NCI-H2196 (cell line): ENCODE results near the gene OR1A2.
"Not testable (repeated sequence)": the region's sequence is repeated elsewhere in the genome, so short reads cannot be mapped to it uniquely, and the experiment has no call there.

ENCODE experiments used
- DNase-seq: peaks from one replicate; lab custom pipeline; 2025; ENCODE audit not compliant: unreplicated experiment; lab: John Stamatoyannopoulos, UW

OR1A2 gene, protein sequence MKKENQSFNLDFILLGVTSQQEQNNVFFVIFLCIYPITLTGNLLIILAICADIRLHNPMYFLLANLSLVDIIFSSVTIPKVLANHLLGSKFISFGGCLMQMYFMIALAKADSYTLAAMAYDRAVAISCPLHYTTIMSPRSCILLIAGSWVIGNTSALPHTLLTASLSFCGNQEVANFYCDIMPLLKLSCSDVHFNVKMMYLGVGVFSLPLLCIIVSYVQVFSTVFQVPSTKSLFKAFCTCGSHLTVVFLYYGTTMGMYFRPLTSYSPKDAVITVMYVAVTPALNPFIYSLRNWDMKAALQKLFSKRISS

DNA sequence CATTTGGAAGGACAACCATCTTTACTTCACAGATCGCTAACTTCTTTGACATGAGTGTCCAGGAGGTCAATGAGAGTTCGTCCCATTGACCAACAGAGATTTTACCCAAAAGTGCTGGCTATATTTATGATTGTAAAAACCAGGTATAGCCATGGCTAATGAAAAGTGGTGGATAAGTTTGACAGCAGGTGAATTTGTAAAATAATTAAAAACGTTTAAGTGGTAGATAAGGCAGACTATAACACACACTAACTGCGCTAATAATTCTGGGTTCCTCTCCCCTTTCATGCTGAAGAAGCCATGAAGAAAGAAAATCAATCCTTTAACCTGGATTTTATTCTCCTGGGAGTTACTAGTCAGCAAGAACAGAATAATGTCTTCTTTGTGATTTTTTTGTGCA lies at the start of gene OR1A2:
Gene OR1A2 (plus strand): TSS at position 301 of the 400 bp plus-strand sequence. CDS start 0 bp downstream, at position 301.
- no peak for DNase-seq

DNA sequence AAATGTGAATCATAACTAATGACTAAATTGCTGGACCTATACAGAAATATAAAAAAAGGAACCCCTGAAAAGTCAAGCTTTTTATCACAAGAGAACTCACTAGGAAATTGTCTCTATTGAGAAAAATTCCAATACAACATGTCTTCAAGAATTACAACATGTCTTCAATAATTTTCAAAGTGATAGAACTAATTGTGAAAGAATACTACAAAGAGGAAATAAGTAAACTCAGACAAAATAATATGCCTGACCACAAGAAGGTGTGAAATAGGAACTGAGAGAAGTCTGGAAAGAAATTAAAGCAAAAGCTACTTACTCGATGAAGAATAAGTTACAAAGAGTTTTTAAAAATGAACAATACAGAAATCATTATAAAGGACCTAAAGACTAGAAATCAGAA lies 40.1 kb upstream of the OR1A2 start:
- DNase-seq: no peak

DNA sequence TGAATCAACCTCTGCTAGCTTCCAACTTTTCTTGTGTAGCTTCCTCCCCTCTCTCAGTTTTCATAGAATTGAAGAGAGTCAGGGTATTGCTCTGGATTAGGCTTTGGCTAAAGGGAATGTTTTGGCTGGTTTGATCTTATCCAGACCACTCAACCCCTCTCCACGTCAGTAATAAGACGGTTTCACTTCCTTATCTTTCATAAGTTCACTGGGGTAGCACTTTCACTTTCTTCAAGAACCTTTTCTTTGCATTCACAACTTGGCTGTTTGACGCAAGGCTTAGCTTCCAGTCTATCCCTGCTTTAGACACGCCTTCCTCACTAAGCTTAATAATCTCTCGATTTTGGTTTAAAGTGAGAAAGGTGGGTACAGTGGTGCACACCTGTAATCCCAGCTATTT lies 29.7 kb upstream of the OR1A2 start:
- no peak for DNase-seq

DNA sequence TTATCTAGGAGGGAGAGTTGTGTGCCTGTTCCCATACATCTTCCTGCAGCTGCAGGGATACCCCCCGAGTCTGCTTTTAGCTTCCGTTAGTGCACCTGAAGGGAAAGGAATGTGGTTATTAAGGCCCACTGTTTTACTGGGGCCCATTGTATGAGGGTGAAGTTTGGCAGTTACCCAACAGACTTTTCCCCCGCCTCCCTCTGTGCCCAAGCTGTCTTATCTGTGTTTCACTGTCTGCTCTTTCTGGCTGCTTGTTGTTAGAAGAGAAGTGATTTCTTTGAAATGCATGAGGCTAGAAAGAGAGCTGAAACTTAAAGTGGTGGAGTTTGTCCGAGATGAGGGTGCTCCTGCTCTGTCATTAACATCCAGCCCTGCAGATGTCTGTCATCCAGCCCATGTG lies 7.4 kb upstream of the OR1A2 start:
- DNase-seq: no peak

DNA sequence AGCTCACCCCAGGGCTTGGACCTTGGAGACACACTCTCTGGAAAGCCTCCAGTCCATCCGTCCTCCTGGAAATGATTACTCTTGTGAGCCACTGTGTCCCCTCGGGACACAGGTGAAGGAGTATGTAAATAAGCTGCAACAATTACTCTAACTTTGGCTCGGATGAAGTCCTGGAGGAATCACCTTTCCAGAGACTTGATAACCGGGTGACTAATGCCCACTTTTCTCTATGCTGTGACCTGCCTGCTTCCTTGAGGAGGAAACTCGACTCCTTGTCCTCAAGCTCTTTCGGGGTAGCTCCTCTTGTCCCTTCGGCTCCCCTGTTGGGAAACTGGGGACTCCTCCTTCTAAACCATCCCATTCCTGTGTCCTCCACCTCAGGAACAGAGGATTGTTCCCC lies 10.0 kb downstream of the OR1A2 start, which contains the start of gene OR1A1:
Gene OR1A1 (plus strand): TSS at position 301 of the 400 bp plus-strand sequence. CDS start 7,954 bp downstream, outside the sequence.
- DNase-seq: no peak

DNA sequence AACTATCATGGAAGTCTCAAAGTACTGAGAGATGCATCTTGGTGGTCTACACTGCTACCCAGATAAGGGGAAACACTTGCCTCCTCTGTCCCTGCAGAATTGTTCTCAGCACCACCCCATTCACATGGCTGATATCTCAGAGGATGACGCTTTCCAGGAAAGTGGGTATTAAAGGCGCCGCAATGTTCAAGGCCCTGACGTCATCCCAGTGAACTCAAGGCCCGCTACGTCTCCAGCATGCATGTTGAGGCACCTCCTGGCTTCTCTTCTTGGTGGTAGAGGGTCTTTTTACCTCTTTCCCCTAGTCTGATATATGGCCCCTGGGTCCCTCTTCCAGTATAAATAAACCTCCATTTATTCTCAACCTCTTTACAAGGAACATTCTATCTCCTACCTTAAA lies 11.2 kb downstream of the OR1A2 start:
- DNase-seq: no peak

DNA sequence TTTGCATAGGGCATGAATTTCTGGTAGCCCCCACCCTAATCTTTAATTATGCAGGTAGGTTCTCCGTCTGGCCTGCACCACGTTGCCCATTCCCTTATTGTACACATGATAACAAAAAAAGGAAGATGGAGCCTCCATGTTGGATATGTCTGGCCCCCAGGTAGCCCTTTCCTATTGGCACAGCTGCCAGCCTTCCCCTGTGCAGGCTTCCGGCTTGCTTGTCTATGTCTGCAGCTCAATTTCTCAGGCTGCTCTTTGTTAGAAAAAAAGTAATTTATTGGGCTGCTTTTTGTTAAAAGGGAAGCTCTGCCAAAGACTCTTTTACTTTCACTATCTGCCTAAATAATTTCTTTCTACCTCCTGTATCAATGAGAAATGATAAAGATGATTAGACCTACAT lies 15.7 kb downstream of the OR1A2 start:
- no peak for DNase-seq

DNA sequence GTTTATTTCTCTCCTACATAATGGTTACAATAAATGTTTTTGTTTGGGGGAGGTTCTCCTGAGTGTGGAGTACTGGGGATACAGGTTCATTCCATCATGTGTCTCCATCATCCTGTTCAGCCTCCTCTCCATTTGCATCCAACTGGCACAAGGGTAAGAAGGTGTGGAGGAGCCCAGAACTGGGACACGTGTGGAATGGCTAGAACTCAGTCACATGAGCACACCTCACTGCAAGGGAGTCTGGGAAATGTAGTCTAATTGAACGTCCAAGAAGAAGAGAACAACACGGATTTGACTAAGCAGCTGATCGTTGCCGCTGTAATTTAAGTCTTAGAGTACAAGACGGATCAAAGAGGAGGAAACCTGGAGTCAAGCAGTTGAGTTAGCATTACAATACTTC lies 16.3 kb downstream of the OR1A2 start:
- no peak for DNase-seq

DNA sequence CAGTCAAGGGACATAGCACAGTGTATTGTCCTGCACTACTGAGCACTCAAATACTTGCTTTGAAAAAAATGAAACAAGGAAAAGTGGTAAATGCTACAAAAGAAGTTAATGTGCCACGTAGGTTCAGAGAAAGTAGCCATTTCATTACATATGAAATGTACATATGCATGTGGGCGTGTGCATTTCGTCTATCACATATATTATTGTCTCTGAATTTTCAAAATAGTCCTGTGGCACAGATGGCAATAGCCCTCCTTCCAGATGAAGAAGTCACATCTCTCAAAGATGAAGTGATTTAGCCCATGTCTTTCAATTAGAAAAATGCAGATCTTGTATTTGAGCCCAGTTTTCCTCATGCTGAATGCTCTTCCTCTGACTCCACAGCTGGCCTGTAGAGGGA lies 22.7 kb downstream of the OR1A2 start:
- not testable (repeated sequence) for DNase-seq

DNA sequence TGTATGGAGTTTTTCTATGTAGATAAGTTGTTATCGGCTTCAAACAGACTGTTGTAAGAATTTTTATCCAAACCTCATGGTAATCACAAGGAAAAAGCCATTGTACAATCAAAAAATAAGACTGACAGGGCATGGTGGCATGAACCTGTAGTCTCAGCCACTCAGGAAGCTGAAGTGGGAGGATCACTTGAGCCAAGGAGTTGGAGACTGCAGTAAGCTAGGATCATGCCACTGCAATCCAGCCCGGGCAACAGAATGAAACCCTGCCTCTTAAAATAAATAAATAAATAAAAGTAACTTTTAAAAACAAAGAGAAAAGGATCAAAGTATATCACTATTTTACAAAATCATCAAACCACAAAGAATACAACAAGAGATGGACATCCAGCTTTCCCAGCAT lies 24.5 kb downstream of the OR1A2 start:
- DNase-seq: no peak

DNA sequence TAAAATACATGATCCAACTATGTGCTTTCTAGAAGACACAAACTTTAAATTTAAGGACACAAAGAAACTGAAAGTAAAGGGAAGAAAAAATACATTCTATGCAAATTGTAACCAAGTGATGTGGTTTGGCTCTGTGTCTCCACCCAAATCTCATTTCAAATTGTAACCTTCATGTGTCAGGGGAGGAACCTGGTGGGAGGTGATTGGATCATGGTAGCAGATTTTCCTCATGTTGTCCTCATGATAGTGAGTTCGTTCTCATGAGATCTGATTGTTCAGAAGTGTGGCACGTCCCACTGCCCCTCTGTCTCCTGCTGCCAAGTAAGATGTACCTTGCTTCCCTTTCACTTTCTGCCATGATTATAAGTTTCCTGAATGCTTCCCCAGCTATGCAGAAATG lies 25.2 kb downstream of the OR1A2 start:
- no peak for DNase-seq

DNA sequence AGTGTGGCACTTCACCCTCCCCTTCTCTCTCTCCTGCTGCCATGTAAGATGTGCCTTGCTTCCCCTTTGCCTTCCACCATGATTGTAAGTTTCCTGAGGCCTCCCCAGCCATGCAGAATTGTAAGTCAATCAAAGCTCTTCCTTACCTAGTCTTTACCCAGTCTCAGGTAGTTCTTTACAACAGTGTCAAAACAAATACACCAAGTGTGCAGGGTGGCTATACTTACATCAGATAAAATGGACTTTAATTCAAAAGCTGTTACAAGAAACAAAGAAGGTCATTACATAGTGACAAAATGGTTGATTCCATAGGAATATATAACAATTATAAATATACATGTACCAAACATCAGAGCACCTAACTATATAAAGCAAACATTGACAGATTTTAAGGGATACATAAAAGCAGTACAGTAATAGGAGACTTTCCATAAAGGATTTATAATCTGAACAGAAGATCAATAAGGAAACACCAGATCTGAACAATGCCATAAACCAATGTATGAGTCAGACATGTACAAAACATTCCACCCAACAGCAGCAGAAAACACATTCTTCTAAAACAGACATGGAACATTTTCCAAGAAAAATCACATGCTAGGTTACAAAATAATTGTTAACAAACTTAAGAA lies 27.5 kb downstream of the OR1A2 start:
- not testable (repeated sequence) for DNase-seq

DNA sequence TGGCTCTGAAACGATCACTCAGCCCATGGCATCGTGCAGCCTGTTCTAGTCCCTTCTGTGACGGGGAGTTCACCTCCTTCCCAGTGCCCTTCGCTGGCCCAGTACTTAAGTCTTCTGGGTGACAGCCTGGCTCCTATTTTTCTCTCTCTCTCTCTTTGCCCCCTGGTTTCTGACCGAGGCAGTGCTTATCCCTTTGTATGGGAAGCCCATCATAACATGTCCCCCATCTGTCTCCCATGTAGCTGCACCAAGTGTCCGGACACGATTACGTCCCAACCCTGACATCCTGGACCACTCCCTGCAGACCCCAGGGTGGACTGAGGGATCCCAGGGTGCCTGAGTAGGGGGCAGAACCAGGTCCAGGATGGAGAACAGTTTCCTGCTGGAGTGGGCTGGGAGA lies 35.0 kb downstream of the OR1A2 start:
- DNase-seq: not testable (repeated sequence)

DNA sequence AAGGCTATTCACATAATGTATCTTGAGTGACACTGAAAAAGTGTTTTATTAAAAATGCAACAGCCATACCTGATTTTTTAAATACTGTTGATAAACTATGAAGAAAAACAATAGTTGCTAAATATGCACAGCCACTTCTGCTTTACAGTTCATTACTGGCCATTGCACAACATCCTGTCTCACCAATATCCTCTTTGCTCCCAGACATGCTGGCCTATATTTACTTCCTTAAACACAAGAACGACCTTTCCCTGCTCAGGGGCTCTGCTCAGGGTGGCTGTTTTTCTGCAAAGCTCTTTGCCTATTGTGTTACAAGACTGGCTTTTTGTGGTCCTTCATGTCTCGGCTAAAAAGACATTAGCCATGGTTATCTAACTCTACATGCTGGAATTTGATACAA lies 41.4 kb downstream of the OR1A2 start:
- not testable (repeated sequence) for DNase-seq

DNA sequence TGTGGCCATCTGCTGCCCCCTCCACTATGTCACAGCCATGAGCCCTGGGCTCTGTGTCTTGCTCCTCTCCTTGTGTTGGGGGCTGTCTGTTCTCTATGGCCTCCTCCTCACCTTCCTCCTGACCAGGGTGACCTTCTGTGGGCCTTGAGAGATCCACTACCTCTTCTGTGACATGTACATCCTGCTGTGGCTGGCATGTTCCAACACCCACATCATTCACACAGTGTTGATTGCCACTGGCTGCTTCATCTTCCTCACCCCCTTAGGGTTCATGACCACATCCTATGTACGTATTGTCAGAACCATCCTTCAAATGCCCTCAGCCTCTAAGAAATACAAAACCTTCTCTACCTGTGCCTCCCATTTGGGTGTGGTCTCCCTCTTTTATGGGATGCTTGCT lies 43.7 kb downstream of the OR1A2 start:
- DNase-seq: not testable (repeated sequence)

DNA sequence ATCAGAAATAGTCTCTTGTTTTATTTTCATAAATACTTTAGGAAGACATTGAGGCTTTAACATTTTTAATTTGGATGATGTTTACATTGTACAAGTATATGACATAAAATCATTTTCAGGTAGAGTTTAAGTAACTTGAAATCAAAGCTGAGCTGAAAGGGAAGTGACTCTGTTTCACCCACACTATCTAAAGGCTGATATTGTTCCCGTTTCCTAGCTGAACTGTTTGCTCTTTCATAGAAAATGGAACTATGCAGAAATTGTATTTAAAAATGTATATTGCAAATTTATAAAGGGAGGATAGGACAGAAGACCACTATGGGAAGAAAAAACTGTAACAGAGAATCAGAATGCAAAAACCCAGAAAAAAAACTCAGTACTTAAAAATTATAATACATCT lies 47.5 kb downstream of the OR1A2 start:
- not testable (repeated sequence) for DNase-seq
